NT2/D1 (cell line): ENCODE data around the gene UPB1.

Experiments
- DNase-seq: peaks from one replicate; pipeline ENCODE4 v3.0.0-alpha.2; 2011; ENCODE audit warnings: low read depth, low spot score
- H3K27me3 ChIP-seq: 2 replicates; pipeline ENCODE4 v1.6.0; 2011; ENCODE audit warnings: mild to moderate bottlenecking; ENCODE audit not compliant: insufficient read length, insufficient read depth
- H3K36me3 ChIP-seq: 2 replicates; pipeline ENCODE4 v1.6.1; 2011; ENCODE audit warnings: mild to moderate bottlenecking, low read length, mixed read lengths; ENCODE audit not compliant: insufficient read depth, insufficient read length
- H3K4me1 ChIP-seq: 2 replicates; pipeline ENCODE4 v1.5.1; 2011; ENCODE audit not compliant: insufficient read depth, insufficient read length
- H3K4me3 ChIP-seq: 2 replicates; pipeline ENCODE4 v1.5.1; 2011; ENCODE audit warnings: low read depth; ENCODE audit not compliant: insufficient read length
- H3K9ac ChIP-seq: 2 replicates; pipeline ENCODE4 v1.6.0; 2011; ENCODE audit warnings: low read depth; ENCODE audit not compliant: insufficient read length
- H3K9me3 ChIP-seq: 2 replicates; pipeline ENCODE4 v1.5.1; 2011; ENCODE audit warnings: mild to moderate bottlenecking, low read length; ENCODE audit not compliant: insufficient read depth
- SUZ12 ChIP-seq: IDR thresholded peaks from 2 replicates; pipeline ENCODE4 v1.6.1; 2011; ENCODE audit not compliant: insufficient read length, insufficient read depth; ENCODE audit errors: extremely low read depth
- YY1 ChIP-seq: IDR thresholded peaks from 2 replicates; pipeline ENCODE4 v1.6.1; 2011; ENCODE audit not compliant: insufficient read length, insufficient read depth
- ZNF274 ChIP-seq: IDR thresholded peaks from 2 replicates; pipeline ENCODE4 v1.6.1; 2011; ENCODE audit warnings: mild to moderate bottlenecking, low read depth, low read length

The UPB1 gene

DNA sequence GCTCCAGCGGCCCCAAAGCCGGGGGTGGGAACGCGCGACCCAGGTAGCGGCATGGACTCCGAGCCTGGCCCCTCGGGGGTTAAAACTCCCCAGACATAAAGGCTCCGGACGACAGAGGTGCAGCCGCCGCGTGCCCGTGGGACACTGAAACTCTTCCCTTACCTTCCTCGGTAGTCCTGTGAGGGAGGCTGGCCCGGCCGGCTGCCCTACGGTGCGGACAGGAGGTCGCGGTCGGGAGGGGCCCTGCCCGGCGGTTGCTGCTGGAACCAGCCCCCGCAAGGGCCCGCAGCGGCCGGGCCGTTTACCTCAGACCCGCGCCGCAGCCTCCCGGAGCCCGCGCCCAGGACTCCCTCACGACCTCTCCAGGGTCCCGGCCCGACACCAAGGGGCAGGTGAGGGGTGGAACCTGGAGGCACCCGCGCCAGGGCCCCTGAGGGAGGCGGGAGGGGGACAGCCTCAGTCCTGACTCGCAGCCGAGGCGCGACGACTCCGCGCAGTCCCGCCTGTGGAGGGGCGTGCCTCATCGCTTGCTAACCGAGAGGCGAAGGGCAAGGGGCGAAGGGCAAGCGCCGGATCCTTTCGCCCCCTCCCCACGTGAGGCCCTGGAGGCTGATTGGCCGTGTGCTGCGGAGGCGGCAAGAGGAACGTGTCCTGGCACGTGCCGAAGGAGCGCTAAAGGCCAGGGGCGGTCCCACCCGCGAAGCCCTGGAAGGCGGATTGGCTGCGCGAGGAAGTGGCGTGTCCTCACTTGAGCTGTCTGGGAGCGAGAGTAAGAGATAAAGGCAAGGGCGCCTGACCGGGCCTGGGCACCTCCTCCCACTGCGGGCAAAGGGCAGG lies at the start of gene UPB1:
UPB1 (plus strand) TSS at position 805 of the 837 bp plus-strand sequence. CDS start 72 bp downstream, outside the sequence.
- no peak for TF ChIP-seq ZNF274
- TF ChIP-seq SUZ12: peak; percentile 26
- no peaks in the 10 kb centered on the region for H3K9me3 ChIP-seq
- peaks cover 62% of the 10 kb centered on the region for H3K27me3 ChIP-seq
- peak within 1 kb of the TSS; percentile 40 for H3K4me3 ChIP-seq
- H3K4me1 ChIP-seq: peaks cover 3% of the 10 kb centered on the region
- no peaks in the 10 kb centered on the region for H3K36me3 ChIP-seq
- DNase-seq: no peak
- peak within 1 kb of the TSS; percentile 76 for H3K9ac ChIP-seq

DNA sequence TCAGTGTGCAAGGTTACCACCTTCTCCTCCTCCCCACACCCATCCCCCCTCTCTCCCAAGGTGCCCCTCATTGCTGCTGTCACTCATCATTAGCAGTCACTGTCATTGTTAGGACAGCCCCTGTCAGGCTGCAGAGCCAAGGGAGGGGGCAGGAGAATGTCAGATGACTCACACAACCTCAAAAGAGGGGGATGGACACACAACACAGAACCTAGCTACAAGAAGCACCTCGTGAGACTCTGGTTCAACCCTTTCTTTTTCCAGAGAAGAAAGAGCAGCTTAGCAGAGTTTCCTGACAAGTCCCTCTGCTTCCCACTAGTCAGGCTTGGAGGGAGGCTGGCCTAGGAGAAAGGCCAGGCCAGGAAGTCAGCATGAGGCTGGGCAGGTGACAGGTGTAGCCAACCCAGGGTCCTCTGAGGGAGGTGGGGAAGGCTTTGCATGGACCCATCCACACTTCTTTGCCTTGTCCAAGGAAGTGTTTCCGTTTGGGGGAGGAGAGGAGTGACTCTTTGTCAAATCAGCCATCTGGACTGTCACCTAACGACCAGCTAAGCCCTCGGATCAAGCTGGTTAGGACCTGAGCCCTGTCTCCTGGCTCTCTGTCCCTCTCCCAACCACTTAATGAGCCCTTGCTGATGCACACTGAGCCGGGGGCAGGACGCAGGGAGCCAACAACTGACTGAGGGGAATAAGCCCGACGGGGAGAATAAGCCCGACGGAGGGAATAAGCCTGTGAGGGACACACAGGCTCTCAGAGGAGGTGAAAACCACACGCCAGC lies 49.5 kb upstream of the UPB1 start:
- H3K4me1 ChIP-seq: peaks cover 14% of the 10 kb centered on the region
- no peak overlapping the region for H3K4me3 ChIP-seq
- H3K9ac ChIP-seq: peak overlapping the region; percentile 16
- H3K36me3 ChIP-seq: peaks cover 10% of the 10 kb centered on the region
- H3K27me3 ChIP-seq: peaks cover 2% of the 10 kb centered on the region
- DNase-seq: no peak
- no peak for TF ChIP-seq YY1
- no peak for TF ChIP-seq ZNF274
- no peaks in the 10 kb centered on the region for H3K9me3 ChIP-seq

GRCh38 chr22:24446260-24446611 lies 48.9 kb upstream of the UPB1 start:
- Histone ChIP-seq H3K4me3 (no peak overlapping the region), H3K9ac (no peak overlapping the region), H3K27me3 (peaks cover 2% of the 10 kb centered on the region), H3K36me3 (peaks cover 6% of the 10 kb centered on the region), H3K9me3 (peaks cover 2% of the 10 kb centered on the region), H3K4me1 (peaks cover 14% of the 10 kb centered on the region)
- no peak for DNase-seq
- TF ChIP-seq YY1 (no peak), SUZ12 (no peak), ZNF274 (no peak)

- Histone ChIP-seq H3K36me3 (no peaks in the 10 kb centered on the region), H3K9ac (no peak overlapping the region), H3K27me3 (peaks cover 2% of the 10 kb centered on the region), H3K4me1 (peaks cover 5% of the 10 kb centered on the region), H3K4me3 (no peak overlapping the region), H3K9me3 (peaks cover 12% of the 10 kb centered on the region)
- TF ChIP-seq ZNF274 (no peak), YY1 (no peak), SUZ12 (no peak)
- DNase-seq: no peak
Observed at GRCh38 chr22:24450610-24451009, 44.5 kb upstream of the UPB1 start.

GRCh38 chr22:24451162-24451561 lies 44.0 kb upstream of the UPB1 start:
- TF ChIP-seq ZNF274 (no peak), YY1 (no peak), SUZ12 (no peak)

DNA sequence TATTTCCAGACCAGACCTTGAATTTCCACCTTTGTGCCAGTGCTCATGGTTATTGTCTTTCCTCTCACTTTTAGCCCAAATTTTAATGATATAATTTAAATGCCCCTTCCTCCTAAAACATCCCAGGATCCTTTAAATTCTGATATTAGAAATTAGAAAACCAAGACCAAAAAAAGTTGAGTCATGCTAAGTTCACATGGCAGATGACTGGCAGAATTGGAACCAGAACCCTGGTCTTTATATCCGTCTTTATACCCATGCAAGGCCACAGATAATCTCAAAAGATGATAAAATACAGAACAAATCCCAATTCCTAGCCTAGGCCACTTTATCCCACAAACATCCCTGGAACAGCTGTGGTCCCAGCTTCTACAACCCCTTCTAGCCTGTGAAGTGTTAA lies 41.3 kb upstream of the UPB1 start:
- H3K27me3 ChIP-seq: peaks cover 1% of the 10 kb centered on the region
- no peaks in the 10 kb centered on the region for H3K36me3 ChIP-seq
- no peaks in the 10 kb centered on the region for H3K4me1 ChIP-seq
- no peak overlapping the region for H3K9ac ChIP-seq
- H3K4me3 ChIP-seq: no peak overlapping the region
- no peak for DNase-seq
- no peak for TF ChIP-seq SUZ12
- TF ChIP-seq ZNF274: no peak
- no peak for TF ChIP-seq YY1
- H3K9me3 ChIP-seq: peaks cover 12% of the 10 kb centered on the region

More at GRCh38 chr22:24451162-24451561, 44.0 kb upstream of the UPB1 start:
- DNase-seq: no peak
- Histone ChIP-seq H3K4me3 (no peak overlapping the region), H3K36me3 (no peaks in the 10 kb centered on the region), H3K27me3 (peaks cover 2% of the 10 kb centered on the region), H3K9me3 (peaks cover 12% of the 10 kb centered on the region), H3K9ac (no peak overlapping the region), H3K4me1 (peaks cover under 1% of the 10 kb centered on the region)

DNA sequence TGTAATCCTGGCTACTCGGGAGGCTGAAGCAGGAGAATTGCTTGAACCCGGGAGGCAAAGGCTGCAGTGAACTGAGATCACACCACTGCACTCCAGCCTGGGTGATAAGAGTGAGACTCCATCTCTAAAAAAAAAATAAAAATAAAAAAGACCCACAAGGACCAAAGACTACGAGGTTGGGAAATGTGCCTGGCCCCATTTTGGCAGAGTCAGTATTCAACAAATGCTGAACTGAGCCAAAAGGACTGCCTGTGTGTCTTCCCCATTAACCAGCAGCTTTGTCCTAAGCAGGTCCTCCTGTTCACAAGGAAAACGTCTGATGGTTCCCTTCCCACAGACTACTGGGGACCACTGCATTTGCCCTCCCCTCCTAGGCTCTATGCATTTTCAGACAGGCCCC lies 40.1 kb upstream of the UPB1 start:
- Histone ChIP-seq H3K9ac (no peak overlapping the region), H3K9me3 (peaks cover 12% of the 10 kb centered on the region), H3K4me3 (no peak overlapping the region), H3K27me3 (no peaks in the 10 kb centered on the region), H3K4me1 (no peaks in the 10 kb centered on the region), H3K36me3 (no peaks in the 10 kb centered on the region)
- DNase-seq: no peak
- no peak for TF ChIP-seq SUZ12
- TF ChIP-seq ZNF274: no peak
- no peak for TF ChIP-seq YY1
